Cardiac septum (tissue), 1 donor: ENCODE results near the gene RFX1. TPM values are rescaled to one million over a fixed set of nuclear protein-coding genes. Genes with fewer than 3 reads are reported as not detected.
"Not testable (repeated sequence)": the region's sequence is repeated elsewhere in the genome, so short reads cannot be mapped to it uniquely, and the experiment has no call there.

Experiments
- DNase-seq: peaks from one replicate; pipeline ENCODE4 v3.0.0-alpha.2; 2020; ENCODE audit warnings: low spot score
- intact Hi-C: fragments of 100-400 bp; cut with DNase I; formaldehyde crosslinking; loops from one replicate; pipeline ENCODE4 v1.14.0; 2022
- total RNA-seq: library from RNA; stranded (reverse); fragmentation: NEBNext Ultra II Directional; extraction: Animal tissue kit (Norgen Biotek cat#: 25700); gene quantifications from one replicate; pipeline ENCODE4 v1.2.1, GENCODE V29; 2021
- donor health status: DM: no; HTN: no; CAD: no.

The RFX1 gene
- total RNA-seq, 1 donor from 2014 or later: 13.4 TPM

GRCh38 chr19:13923194-13923987, 82.7 kb downstream of the RFX1 start:
- intact Hi-C loops: no loop called here
- DNase-seq: no peak

GRCh38 chr19:13922118-13922517, 84.0 kb downstream of the RFX1 start:
- DNase-seq, intact Hi-C loops: not testable (repeated sequence)

- intact Hi-C loops: no loop called here
- DNase-seq: no peak
Observed at GRCh38 chr19:13920940-13921747, 85.0 kb downstream of the RFX1 start.

- DNase-seq: no peak
- intact Hi-C loops: no loop called here
Observed at GRCh38 chr19:13920524-13920923, 85.6 kb downstream of the RFX1 start.

GRCh38 chr19:13918726-13919411, 87.3 kb downstream of the RFX1 start:
- intact Hi-C loops: no loop called here
- DNase-seq: no peak

- intact Hi-C loops: no loop called here
- no peak for DNase-seq
Observed at GRCh38 chr19:13917888-13918406, 88.2 kb downstream of the RFX1 start.

- intact Hi-C loops: no loop called here
Observed at GRCh38 chr19:13914777-13915176, 91.3 kb downstream of the RFX1 start.

GRCh38 chr19:13913352-13913751, 92.8 kb downstream of the RFX1 start:
- no peak for DNase-seq
- intact Hi-C loops: no loop called here

More at GRCh38 chr19:13914777-13915176, 91.3 kb downstream of the RFX1 start:
- no peak for DNase-seq

Other genes starting within 250 kb of the RFX1 start
- 15.4 TPM for gene MRI1, start 241.8 kb downstream of the RFX1 start, total RNA-seq
- 91.2 TPM for gene C19orf53, start 231.9 kb downstream of the RFX1 start, total RNA-seq
- 3.9 TPM for gene ZSWIM4, start 210.9 kb downstream of the RFX1 start, total RNA-seq
- 0.78 TPM for gene NANOS3, start 129.2 kb downstream of the RFX1 start, total RNA-seq
- 0.35 TPM for gene BRME1, start 100.2 kb downstream of the RFX1 start, total RNA-seq
- 19.5 TPM for gene CC2D1A, start 100.1 kb downstream of the RFX1 start, total RNA-seq
- gene PODNL1, start 67.9 kb downstream of the RFX1 start, total RNA-seq: 3.5 TPM
- gene DCAF15, start 53.8 kb downstream of the RFX1 start, total RNA-seq: 17.0 TPM
- gene RLN3, start 21.8 kb upstream of the RFX1 start, total RNA-seq: not detected
- gene IL27RA, start 25.4 kb upstream of the RFX1 start, total RNA-seq: 3.0 TPM
- 0.46 TPM for gene PALM3, start 55.8 kb upstream of the RFX1 start, total RNA-seq
- gene MISP3, start 66.5 kb upstream of the RFX1 start, total RNA-seq: 7.9 TPM
- gene C19orf67, start 79.5 kb upstream of the RFX1 start, total RNA-seq: not detected
- gene SAMD1, start 84.4 kb upstream of the RFX1 start, total RNA-seq: 41.8 TPM
- gene PRKACA, start 111.4 kb upstream of the RFX1 start, total RNA-seq: 487 TPM
- 0.70 TPM for gene ASF1B, start 130.3 kb upstream of the RFX1 start, total RNA-seq
- 7.9 TPM for gene ADGRL1, start 199.8 kb upstream of the RFX1 start, total RNA-seq